ENCODE data around the gene GNAI2. TPM values are rescaled to one million over a fixed set of nuclear protein-coding genes. Genes with fewer than 3 reads are reported as not detected.
A peak's percentile ranks its signal among the peaks of the same experiment; 100 is the strongest.

The GNAI2 gene
- total and polyA plus RNA-seq, 2 experiments from 2014 or later, result 179 to 255 TPM

DNA sequence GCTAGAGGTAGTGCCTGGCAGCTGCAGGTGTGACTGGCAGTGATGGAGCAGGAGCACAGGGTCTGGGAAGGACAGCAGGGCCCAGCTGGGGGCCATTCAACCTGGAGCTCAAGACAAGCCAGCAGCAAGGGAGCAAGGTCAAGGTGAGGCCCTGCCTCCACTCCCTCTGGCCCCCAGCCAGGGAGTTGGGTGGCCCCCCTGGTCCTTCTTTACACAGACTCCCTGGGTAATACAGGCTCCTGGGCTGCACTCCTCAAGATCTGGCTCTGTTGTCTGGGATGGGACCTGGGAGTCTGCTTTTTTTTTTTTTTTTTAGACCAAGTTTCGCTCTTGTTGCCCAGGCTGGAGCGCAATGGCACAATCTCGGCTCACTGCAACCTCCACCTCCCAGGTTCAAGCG, 14.5 kb downstream of the GNAI2 start:
- peaks cover 7% of the 10 kb centered on the region for H3K36me3 ChIP-seq
- H3K9me3 ChIP-seq (ENCODE audit: low read depth), result no peaks in the 10 kb centered on the region
- H3K27ac ChIP-seq, result no peak overlapping the region
- DNase-seq (ENCODE audit: low read depth in 1 of 2, low spot score in 1 of 2), result no peak
- no peak overlapping the region for H3K4me3 ChIP-seq
- no peaks in the 10 kb centered on the region for H3K27me3 ChIP-seq
- TF ChIP-seq, protein P1, sequence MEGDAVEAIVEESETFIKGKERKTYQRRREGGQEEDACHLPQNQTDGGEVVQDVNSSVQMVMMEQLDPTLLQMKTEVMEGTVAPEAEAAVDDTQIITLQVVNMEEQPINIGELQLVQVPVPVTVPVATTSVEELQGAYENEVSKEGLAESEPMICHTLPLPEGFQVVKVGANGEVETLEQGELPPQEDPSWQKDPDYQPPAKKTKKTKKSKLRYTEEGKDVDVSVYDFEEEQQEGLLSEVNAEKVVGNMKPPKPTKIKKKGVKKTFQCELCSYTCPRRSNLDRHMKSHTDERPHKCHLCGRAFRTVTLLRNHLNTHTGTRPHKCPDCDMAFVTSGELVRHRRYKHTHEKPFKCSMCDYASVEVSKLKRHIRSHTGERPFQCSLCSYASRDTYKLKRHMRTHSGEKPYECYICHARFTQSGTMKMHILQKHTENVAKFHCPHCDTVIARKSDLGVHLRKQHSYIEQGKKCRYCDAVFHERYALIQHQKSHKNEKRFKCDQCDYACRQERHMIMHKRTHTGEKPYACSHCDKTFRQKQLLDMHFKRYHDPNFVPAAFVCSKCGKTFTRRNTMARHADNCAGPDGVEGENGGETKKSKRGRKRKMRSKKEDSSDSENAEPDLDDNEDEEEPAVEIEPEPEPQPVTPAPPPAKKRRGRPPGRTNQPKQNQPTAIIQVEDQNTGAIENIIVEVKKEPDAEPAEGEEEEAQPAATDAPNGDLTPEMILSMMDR (IDR thresholded peaks at IDR 0.05; ENCODE audit: low read depth, low read length), result no peak
- peaks cover 10% of the 10 kb centered on the region for H3K4me1 ChIP-seq (ENCODE audit: low read depth)

DNA sequence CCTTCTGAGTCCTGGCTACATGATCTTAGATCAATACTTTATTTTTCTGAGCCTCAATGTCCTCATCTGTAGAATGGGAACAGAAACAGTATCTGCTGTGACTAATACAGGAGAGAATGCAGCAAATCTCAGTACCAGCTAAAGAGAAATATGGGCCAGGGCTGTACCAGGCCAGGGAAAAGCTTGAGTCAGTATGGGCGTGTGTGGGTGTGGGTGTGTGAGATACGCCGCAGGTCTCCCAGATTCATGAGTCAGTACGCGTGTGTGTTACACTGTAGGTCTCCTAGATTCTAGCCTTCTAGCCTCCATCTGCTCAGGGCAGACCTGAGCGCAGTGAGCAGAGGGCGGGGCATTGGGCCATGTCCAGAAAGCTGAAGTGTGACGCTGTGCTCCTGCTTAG, 15.2 kb downstream of the GNAI2 start:
- TF ChIP-seq, protein P1 (IDR thresholded peaks at IDR 0.05; ENCODE audit: low read depth, low read length), result no peak
- H3K27me3 ChIP-seq, result no peaks in the 10 kb centered on the region
- no peak overlapping the region for H3K27ac ChIP-seq
- H3K4me3 ChIP-seq, result no peak overlapping the region
- no peaks in the 10 kb centered on the region for H3K9me3 ChIP-seq (ENCODE audit: low read depth)
- H3K4me1 ChIP-seq (ENCODE audit: low read depth), result peaks cover 7% of the 10 kb centered on the region
- peaks cover 9% of the 10 kb centered on the region for H3K36me3 ChIP-seq
- peak in 1 of 2 donors; percentile 73 for DNase-seq (ENCODE audit: low read depth in 1 of 2, low spot score in 1 of 2)

DNA sequence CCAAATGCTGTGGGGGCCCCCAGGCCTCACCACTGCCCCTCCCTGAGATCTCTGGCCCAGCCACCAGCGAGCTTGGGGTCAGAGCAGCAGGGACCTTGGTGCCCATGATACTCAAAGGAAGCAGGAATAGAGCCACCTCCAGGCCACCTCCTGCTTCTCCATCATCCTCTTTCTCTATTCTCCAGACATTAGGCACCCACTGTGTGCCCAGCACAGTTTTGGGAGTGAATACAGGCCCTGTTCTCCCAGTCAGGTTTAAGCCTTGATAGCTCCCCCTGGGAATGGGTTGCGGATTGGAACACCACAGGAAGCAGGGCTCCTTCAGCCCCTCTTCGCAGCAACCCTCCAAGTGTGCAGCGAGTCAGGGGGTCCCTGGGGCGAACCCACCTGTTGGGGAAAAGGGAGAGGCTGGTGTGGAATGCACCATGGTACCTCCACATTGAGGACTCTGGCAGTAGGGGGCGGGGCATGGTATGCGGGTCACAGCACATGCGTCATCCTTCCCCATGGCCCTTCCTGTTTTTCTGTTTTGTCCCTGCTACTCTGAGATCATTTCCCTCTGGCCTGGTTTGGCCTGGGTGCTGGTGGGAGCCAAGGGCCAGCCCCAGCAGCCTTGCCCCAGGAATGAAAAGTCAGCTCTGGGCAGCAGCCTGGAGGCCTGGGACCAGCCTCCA, 18.7 kb downstream of the GNAI2 start:
- H3K4me3 ChIP-seq, result no peak overlapping the region
- no peak overlapping the region for H3K27ac ChIP-seq
- DNase-seq (ENCODE audit: low read depth in 1 of 2, low spot score in 1 of 2), result peak in 1 of 2 donors; percentile 75
- H3K27me3 ChIP-seq, result no peaks in the 10 kb centered on the region
- TF ChIP-seq, protein P1 (IDR thresholded peaks at IDR 0.05; ENCODE audit: low read depth, low read length), result no peak
- no peaks in the 10 kb centered on the region for H3K9me3 ChIP-seq (ENCODE audit: low read depth)
- no peaks in the 10 kb centered on the region for H3K4me1 ChIP-seq (ENCODE audit: low read depth)
- H3K36me3 ChIP-seq, result peaks cover 30% of the 10 kb centered on the region

DNA sequence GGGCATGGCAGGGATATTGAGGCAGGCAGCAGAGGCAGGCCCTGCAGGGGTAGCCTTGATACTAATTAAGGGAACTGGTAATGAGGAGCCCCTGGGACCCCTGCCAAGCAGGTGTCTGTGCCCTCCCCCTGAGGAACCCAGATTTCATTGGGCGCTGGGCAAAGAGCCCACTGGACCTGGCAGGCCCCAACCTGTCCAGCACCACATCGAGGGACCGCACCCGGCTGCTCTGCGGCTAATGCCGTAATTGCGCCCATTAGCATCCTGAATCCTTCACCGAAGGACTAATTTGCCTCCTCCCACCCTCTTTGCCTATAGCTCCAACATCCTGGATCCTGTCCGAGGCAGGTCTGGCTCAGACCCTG, 19.2 kb downstream of the GNAI2 start:
- no peak for DNase-seq (ENCODE audit: low read depth in 1 of 2, low spot score in 1 of 2)
- TF ChIP-seq, protein P1 (IDR thresholded peaks at IDR 0.05; ENCODE audit: low read depth, low read length), result no peak
- H3K36me3 ChIP-seq, result peaks cover 30% of the 10 kb centered on the region
- no peaks in the 10 kb centered on the region for H3K27me3 ChIP-seq
- H3K27ac ChIP-seq, result no peak overlapping the region
- no peaks in the 10 kb centered on the region for H3K9me3 ChIP-seq (ENCODE audit: low read depth)
- H3K4me1 ChIP-seq (ENCODE audit: low read depth), result peaks cover under 1% of the 10 kb centered on the region
- no peak overlapping the region for H3K4me3 ChIP-seq

DNA sequence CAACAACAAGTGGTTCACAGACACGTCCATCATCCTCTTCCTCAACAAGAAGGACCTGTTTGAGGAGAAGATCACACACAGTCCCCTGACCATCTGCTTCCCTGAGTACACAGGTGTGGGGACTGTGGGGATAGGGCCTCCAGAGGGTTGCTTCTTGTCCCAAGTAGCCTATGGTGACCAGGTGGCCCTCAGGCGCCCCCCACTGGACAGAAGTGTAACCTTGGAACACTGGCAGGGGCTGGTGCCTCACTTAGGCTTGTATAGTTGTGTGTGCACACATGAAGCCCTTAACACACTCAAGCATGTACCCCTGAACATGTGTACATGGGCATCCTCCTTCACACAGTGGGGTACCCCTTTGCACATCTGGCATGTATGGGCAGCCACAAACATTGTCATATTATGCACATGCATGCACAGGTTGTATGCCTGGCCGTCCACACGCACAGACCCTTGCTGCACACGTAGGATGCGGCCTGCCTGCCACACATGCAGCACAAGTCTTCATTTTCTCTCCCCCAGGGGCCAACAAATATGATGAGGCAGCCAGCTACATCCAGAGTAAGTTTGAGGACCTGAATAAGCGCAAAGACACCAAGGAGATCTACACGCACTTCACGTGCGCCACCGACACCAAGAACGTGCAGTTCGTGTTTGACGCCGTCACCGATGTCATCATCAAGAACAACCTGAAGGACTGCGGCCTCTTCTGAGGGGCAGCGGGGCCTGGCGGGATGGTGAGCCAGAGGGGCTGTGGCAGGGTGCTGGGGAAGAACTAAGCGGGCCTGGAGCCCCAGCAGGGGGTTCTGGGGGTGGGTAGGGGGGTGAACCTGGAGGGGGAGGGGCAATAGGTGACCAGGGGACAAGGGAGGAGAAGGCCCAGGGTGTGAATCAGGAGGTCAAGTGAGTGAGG, 21.2 kb downstream of the GNAI2 start:
- H3K9me3 ChIP-seq (ENCODE audit: low read depth), result no peaks in the 10 kb centered on the region
- peaks cover 15% of the 10 kb centered on the region for H3K4me1 ChIP-seq (ENCODE audit: low read depth)
- TF ChIP-seq, protein P1 (IDR thresholded peaks at IDR 0.05; ENCODE audit: low read depth, low read length), result peak; percentile 58
- H3K4me3 ChIP-seq, result no peak overlapping the region
- H3K27ac ChIP-seq, result no peak overlapping the region
- peak in 1 of 2 donors; percentile 49 for DNase-seq (ENCODE audit: low read depth in 1 of 2, low spot score in 1 of 2)
- H3K27me3 ChIP-seq, result no peaks in the 10 kb centered on the region
- peaks cover 30% of the 10 kb centered on the region for H3K36me3 ChIP-seq

Data from cardiac muscle cell (in vitro differentiated cells and primary cell).